Ishikawa (cell line): ENCODE measurements around the gene SULT1B1.

Experiments used
- CEBPB ChIP-seq: IDR thresholded peaks from 2 replicates; pipeline ENCODE4 v1.6.1; 2012
- CREB1 ChIP-seq: IDR thresholded peaks from 2 replicates; pipeline ENCODE4 v1.6.1; 2012; ENCODE audit warnings: low read depth
- EGR1 ChIP-seq: IDR thresholded peaks from 2 replicates; pipeline ENCODE4 v1.6.1; 2012
- EP300 ChIP-seq: IDR thresholded peaks from 2 replicates; pipeline ENCODE4 v1.6.1; 2012; ENCODE audit warnings: borderline replicate concordance
- FOXM1 ChIP-seq: IDR thresholded peaks from 2 replicates; pipeline ENCODE4 v1.6.1; 2012; ENCODE audit warnings: low read depth, borderline replicate concordance
- MAX ChIP-seq: IDR thresholded peaks from 2 replicates; pipeline ENCODE4 v1.6.1; 2012
- NFIC ChIP-seq: IDR thresholded peaks from 2 replicates; pipeline ENCODE4 v1.6.1; 2012
- RAD21 ChIP-seq: IDR thresholded peaks from 2 replicates; pipeline ENCODE4 v1.6.1; 2012; ENCODE audit warnings: low read depth
- REST ChIP-seq: IDR thresholded peaks from 2 replicates; pipeline ENCODE4 v1.6.1; 2012; ENCODE audit warnings: low read depth, mild to moderate bottlenecking
- TAF1 ChIP-seq: IDR thresholded peaks from 2 replicates; pipeline ENCODE4 v1.6.1; 2012; ENCODE audit warnings: low read depth, mild to moderate bottlenecking
- TCF12 ChIP-seq: IDR thresholded peaks from 2 replicates; pipeline ENCODE4 v1.6.1; 2012; ENCODE audit warnings: low read depth
- TEAD4 ChIP-seq: IDR thresholded peaks from 2 replicates; pipeline ENCODE4 v1.6.1; 2012
- USF1 ChIP-seq: IDR thresholded peaks from 2 replicates; pipeline ENCODE4 v1.6.1; 2012
- YY1 ChIP-seq: IDR thresholded peaks from 2 replicates; pipeline ENCODE4 v1.6.1; 2012; ENCODE audit warnings: low read depth
- ZBTB7A ChIP-seq: IDR thresholded peaks from 2 replicates; pipeline ENCODE4 v1.6.1; 2012; ENCODE audit warnings: low read depth

SULT1B1 gene

GRCh38 chr4:69787879-69788278 is 27.5 kb upstream of the SULT1B1 start:
- TF ChIP-seq CEBPB (no peak), ZBTB7A (no peak), TAF1 (no peak), TCF12 (no peak), FOXM1 (no peak), MAX (no peak), EGR1 (no peak), USF1 (no peak), NFIC (no peak), RAD21 (no peak), CREB1 (no peak), EP300 (no peak)

- TF ChIP-seq REST (no peak), TEAD4 (no peak), RAD21 (no peak), TAF1 (no peak), YY1 (no peak), TCF12 (no peak), FOXM1 (no peak)
Observed at GRCh38 chr4:69786547-69786946, 26.1 kb upstream of the SULT1B1 start.

GRCh38 chr4:69785211-69785831 is 24.9 kb upstream of the SULT1B1 start:
- TF ChIP-seq ZBTB7A (no peak), RAD21 (no peak), CREB1 (no peak), TCF12 (no peak)

- TF ChIP-seq TAF1 (no peak), USF1 (no peak), RAD21 (no peak), ZBTB7A (no peak), TCF12 (no peak), NFIC (no peak)
Observed at GRCh38 chr4:69782651-69783310, 22.4 kb upstream of the SULT1B1 start.

- TF ChIP-seq NFIC (no peak), EGR1 (no peak), CREB1 (no peak), REST (no peak), TEAD4 (no peak), TAF1 (no peak), RAD21 (no peak), TCF12 (no peak), MAX (no peak), USF1 (no peak), EP300 (no peak), CEBPB (no peak), YY1 (no peak), ZBTB7A (no peak)
Observed at GRCh38 chr4:69781458-69782418, 21.3 kb upstream of the SULT1B1 start.
